Tibial artery (tissue), 4 donors: ENCODE results near the gene DOCK1.

Source experiments
- DNase-seq, 2 donors: peaks; one replicate each; pipeline ENCODE4 v3.0.0-alpha.2; 2019
- H3K27ac ChIP-seq, 2 donors: fragments of 200-600 bp; sonication (generic) in 1 of 2; 1 replicate in 1 of 2; 2 replicates in 1 of 2; pipeline ENCODE4 v1.5.1; 2018 to 2019; ENCODE audit warnings: mild to moderate bottlenecking in 1 of 2
- H3K27me3 ChIP-seq, 2 donors: fragments of 200-600 bp; sonication (generic) in 1 of 2; one replicate each; pipeline versions ENCODE4 v1.5.1 to v1.6.0; 2016 to 2019
- H3K36me3 ChIP-seq, 3 donors: fragments of 200-600 bp; sonication (generic) in 2 of 3; one replicate each; pipeline ENCODE4 v1.5.1; 2016 to 2019; ENCODE audit warnings: mild to moderate bottlenecking in 2 of 3
- H3K4me1 ChIP-seq, 4 donors: fragments of 200-600 bp; sonication (generic) in 2 of 4; 1 replicate in 3 of 4; 2 replicates in 1 of 4; pipeline ENCODE4 v1.5.1; 2016 to 2019
- H3K4me3 ChIP-seq, 2 donors: fragments of 200-600 bp; sonication (generic) in 1 of 2; 1 replicate in 1 of 2; 2 replicates in 1 of 2; pipeline ENCODE4 v1.5.1; 2018 to 2019; ENCODE audit warnings: mild to moderate bottlenecking in 2 of 2
- H3K9me3 ChIP-seq, 3 donors: fragments of 200-600 bp; sonication (generic) in 1 of 3; one replicate each; pipeline ENCODE4 v1.5.1; 2016 to 2019
- intact Hi-C: fragments of 100-400 bp; cut with DNase I; formaldehyde crosslinking; loops from one replicate; pipeline ENCODE4 v1.15.0; 2023; ENCODE audit warnings: low total_unique reads
- TF ChIP-seq, protein P1 (sequence below), 2 experiments: fragments of 200-600 bp in 1 of 2; fragments of 450-650 bp in 1 of 2; IDR thresholded peaks; one replicate each; pipeline ENCODE4 v1.5.1; 2017 to 2019; ENCODE audit warnings: antibody characterized with exemption in 2 of 2, mild to moderate bottlenecking in 1 of 2, moderate library complexity in 1 of 2

The DOCK1 gene

DNA sequence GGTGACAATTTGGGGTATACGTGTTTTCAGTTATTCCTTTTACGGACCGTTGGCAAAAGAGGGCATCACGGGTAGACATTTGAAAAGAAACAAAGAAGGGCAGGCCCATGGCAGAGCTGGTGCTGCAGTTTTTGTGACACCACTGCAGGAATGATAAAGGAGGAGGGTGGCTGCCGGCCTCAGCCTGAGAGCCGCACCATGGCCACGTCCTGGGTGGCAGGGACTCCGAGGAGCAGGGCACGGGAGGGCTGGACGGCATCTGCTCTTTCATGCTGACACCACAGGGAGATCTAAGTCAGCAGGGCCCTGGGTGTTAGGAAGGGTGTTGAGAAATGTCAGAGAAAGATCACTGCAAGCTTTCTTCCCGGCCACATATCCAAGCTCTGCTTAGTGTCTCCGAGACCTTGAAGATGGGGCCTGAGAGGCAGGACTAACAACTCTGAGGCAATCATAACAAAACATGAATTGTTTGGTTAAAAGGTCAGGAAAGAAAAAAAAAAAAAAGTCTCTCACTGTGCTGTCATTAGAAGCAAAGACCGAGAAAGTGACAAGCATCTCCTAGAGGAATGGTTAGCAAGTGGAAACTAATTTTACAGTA lies 254.5 kb downstream of the DOCK1 start:
- intact Hi-C loops = no loop called here
- Histone ChIP-seq H3K9me3 (no peaks in the 10 kb centered on the region), H3K27ac (no peak overlapping the region), H3K27me3 (no peaks in the 10 kb centered on the region), H3K36me3 (no peaks in the 10 kb centered on the region), H3K4me1 (peaks cover 0 to 16% (median 10%) of the 10 kb centered on the region in 4 donors), H3K4me3 (no peak overlapping the region)
- TF ChIP-seq, protein P1, sequence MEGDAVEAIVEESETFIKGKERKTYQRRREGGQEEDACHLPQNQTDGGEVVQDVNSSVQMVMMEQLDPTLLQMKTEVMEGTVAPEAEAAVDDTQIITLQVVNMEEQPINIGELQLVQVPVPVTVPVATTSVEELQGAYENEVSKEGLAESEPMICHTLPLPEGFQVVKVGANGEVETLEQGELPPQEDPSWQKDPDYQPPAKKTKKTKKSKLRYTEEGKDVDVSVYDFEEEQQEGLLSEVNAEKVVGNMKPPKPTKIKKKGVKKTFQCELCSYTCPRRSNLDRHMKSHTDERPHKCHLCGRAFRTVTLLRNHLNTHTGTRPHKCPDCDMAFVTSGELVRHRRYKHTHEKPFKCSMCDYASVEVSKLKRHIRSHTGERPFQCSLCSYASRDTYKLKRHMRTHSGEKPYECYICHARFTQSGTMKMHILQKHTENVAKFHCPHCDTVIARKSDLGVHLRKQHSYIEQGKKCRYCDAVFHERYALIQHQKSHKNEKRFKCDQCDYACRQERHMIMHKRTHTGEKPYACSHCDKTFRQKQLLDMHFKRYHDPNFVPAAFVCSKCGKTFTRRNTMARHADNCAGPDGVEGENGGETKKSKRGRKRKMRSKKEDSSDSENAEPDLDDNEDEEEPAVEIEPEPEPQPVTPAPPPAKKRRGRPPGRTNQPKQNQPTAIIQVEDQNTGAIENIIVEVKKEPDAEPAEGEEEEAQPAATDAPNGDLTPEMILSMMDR (IDR thresholded peaks at IDR 0.05) = no peak
- no peak for DNase-seq

DNA sequence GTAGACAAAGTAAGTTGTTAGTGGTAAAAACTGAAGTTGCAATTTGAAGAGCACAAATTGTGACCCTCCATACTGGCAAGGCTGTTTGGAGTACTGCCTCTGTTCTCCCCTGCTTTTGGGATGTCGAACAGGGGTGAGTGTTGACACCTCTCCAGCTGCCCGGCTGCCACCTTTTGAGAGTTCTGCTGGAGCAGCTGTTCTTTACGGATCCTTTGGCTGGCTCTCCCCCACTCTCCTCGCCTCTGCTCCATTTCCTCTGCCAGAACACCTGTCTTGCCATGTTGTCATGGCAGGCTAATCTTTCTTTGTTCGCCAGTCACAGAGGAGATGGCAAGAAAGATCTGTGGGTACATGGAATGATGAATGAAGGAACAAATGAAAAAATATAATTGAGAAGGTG lies 256.3 kb downstream of the DOCK1 start:
- no peak for DNase-seq
- H3K4me1 ChIP-seq = peaks cover 0 to 16% (median 10%) of the 10 kb centered on the region in 4 donors
- TF ChIP-seq, protein P1 (IDR thresholded peaks at IDR 0.05) = no peak
- no peaks in the 10 kb centered on the region for H3K27me3 ChIP-seq
- H3K36me3 ChIP-seq = no peaks in the 10 kb centered on the region
- no peak overlapping the region for H3K4me3 ChIP-seq
- H3K27ac ChIP-seq = no peak overlapping the region
- intact Hi-C loops = no loop called here
- no peaks in the 10 kb centered on the region for H3K9me3 ChIP-seq

DNA sequence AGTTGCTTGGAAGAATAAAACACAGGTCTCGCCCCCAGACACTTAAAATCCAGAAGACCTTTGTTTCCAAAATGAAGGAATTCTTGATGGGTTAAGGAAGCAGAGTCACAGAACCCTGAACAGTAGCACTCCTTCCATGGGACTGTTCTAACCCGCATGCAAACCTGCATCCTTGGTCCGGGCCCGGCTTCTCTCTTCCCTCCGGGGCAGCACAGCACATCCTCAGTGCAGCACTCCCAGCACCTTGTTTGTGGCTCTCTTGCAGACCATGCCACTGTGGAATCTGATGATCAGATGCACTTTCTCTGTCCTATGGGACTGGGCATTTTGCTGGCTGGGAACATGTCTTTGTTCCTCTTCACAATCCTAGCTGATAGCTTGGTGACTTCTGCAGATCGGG lies 257.6 kb downstream of the DOCK1 start:
- Histone ChIP-seq H3K36me3 (no peaks in the 10 kb centered on the region), H3K27ac (no peak overlapping the region), H3K27me3 (no peaks in the 10 kb centered on the region), H3K4me1 (peaks cover 0 to 6% (median 3%) of the 10 kb centered on the region in 4 donors), H3K4me3 (no peak overlapping the region), H3K9me3 (no peaks in the 10 kb centered on the region)
- intact Hi-C loops = no loop called here
- TF ChIP-seq, protein P1 (IDR thresholded peaks at IDR 0.05) = no peak
- no peak for DNase-seq

DNA sequence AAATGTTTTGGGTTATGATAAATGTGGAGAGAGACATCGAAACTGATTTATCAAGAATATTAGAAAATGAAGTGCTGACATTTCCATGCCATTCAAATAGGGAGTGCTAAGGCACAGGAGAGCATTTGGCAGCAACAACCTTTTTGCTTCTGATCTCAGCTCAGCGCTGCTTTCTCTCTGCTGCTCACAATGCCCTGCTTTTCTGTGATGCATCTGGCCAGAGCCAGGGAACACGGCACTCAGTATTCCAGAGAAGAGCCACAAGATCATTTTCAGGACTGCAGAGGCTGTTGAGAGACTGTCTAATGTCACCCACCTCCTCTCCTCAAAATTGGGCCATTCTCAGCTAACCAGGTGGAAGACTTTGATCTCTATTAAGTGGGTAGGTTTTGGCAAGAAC lies 263.0 kb downstream of the DOCK1 start:
- no peak for DNase-seq

DNA sequence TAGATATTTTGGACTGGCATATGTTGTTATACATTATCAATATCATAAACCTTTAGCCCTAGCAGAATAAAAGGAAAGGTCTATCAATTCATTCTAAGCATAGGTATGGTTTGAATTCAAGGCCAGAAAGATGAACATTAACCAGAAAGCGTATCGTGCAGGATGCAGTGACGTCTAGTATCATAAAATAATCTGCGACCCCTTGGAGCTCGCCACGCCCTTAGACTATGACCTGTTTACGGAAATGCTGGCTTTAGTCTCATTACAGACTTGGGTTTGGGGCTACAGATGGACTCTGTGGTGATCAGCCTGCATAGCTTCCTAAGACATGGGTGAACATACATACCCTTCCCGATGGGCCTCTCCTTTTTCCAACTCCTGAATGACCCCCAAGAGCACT lies 269.6 kb downstream of the DOCK1 start:
- H3K4me1 ChIP-seq = no peaks in the 10 kb centered on the region
- TF ChIP-seq, protein P1 (IDR thresholded peaks at IDR 0.05) = no peak
- H3K27ac ChIP-seq = no peak overlapping the region
- intact Hi-C loops = no loop called here
- H3K4me3 ChIP-seq = no peak overlapping the region
- H3K9me3 ChIP-seq = no peaks in the 10 kb centered on the region
- no peaks in the 10 kb centered on the region for H3K27me3 ChIP-seq
- peaks cover 0 to 32% (median 0%) of the 10 kb centered on the region in 3 donors for H3K36me3 ChIP-seq
- DNase-seq = no peak

More for the DNA sequence above, 263.0 kb downstream of the DOCK1 start:
- H3K27me3 ChIP-seq = no peaks in the 10 kb centered on the region
- H3K27ac ChIP-seq = no peak overlapping the region
- H3K36me3 ChIP-seq = no peaks in the 10 kb centered on the region
- TF ChIP-seq, protein P1 (IDR thresholded peaks at IDR 0.05) = no peak
- no peaks in the 10 kb centered on the region for H3K9me3 ChIP-seq
- H3K4me1 ChIP-seq = no peaks in the 10 kb centered on the region
- intact Hi-C loops = no loop called here
- no peak overlapping the region for H3K4me3 ChIP-seq
